NB4 (cell line): ENCODE measurements around the gene TMEM114.

Experiments
- DNase-seq: peaks from one replicate; pipeline ENCODE4 v3.0.0; 2010; ENCODE audit warnings: low read depth
- H3K4me3 ChIP-seq: one replicate; pipeline ENCODE4 v1.5.1; 2011; ENCODE audit warnings: mild to moderate bottlenecking, low read depth, low read length, moderate library complexity
- CTCF ChIP-seq: IDR thresholded peaks from one replicate; pipeline ENCODE4 v1.5.1; 2012; ENCODE audit warnings: low read depth, low read length
- MAX ChIP-seq: IDR thresholded peaks from 2 replicates; pipeline ENCODE4 v1.6.1; 2011; ENCODE audit warnings: low read depth, low read length
- MYC ChIP-seq: IDR thresholded peaks from 2 replicates; pipeline ENCODE4 v1.6.1; 2011; ENCODE audit warnings: low read depth, low read length
- POLR2A ChIP-seq: IDR thresholded peaks from 2 replicates; pipeline ENCODE4 v1.6.1; 2011; ENCODE audit warnings: mild to moderate bottlenecking; ENCODE audit not compliant: insufficient read length; ENCODE audit errors: extremely low read depth

The TMEM114 gene

GRCh38 chr16:8523932-8524331 lies 66.4 kb downstream of the TMEM114 start:
- no peak for TF ChIP-seq MYC
- TF ChIP-seq CTCF: no peak
- no peak for TF ChIP-seq POLR2A
- TF ChIP-seq MAX: no peak

GRCh38 chr16:8522757-8523156 lies 67.6 kb downstream of the TMEM114 start:
- no peak for DNase-seq
- TF ChIP-seq POLR2A (no peak), CTCF (no peak), MAX (no peak), MYC (no peak)
- H3K4me3 ChIP-seq: no peak overlapping the region

More at GRCh38 chr16:8523932-8524331, 66.4 kb downstream of the TMEM114 start:
- no peak for DNase-seq
- no peak overlapping the region for H3K4me3 ChIP-seq

GRCh38 chr16:8519643-8520042 lies 70.7 kb downstream of the TMEM114 start:
- no peak for TF ChIP-seq POLR2A
- no peak for TF ChIP-seq MYC
- no peak for TF ChIP-seq MAX
- no peak for TF ChIP-seq CTCF
- H3K4me3 ChIP-seq: no peak overlapping the region
- DNase-seq: no peak
